T-helper 22 cell (primary cell): ENCODE results near the gene TBL1X.
"Not testable (repeated sequence)": the region's sequence is repeated elsewhere in the genome, so short reads cannot be mapped to it uniquely, and the experiment has no call there.

ENCODE experiments used
- DNase-seq: peaks from one replicate; pipeline ENCODE4 v3.0.0-alpha.2; 2020; ENCODE audit warnings: low read depth

TBL1X gene

DNA sequence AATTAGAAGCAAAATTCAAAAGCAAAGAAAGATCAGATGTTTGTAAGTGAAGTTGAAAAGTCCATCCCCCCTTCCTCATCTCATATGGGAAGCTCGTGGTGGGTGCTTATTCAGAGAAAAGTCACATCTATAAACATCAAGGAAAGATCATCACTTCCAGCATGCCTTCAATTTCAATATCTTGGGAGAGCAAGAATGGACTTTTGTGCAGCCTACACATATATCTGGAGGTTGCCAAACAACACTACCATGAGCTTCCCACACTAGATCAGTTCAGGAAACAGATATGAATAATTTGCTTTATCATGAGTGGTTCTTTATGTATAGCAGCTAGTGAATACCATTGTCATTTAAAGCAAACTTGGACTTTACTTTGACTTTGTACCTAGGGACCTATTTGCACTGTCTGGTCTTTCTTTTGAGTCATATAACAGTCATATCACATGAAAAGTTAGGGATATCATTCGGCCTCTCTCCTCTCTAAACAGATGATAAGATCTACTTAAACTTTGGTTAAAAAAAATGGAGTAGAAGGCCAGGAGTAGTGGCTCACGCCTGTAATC is 5.6 kb upstream of the TBL1X start:
- DNase-seq, result no peak

DNA sequence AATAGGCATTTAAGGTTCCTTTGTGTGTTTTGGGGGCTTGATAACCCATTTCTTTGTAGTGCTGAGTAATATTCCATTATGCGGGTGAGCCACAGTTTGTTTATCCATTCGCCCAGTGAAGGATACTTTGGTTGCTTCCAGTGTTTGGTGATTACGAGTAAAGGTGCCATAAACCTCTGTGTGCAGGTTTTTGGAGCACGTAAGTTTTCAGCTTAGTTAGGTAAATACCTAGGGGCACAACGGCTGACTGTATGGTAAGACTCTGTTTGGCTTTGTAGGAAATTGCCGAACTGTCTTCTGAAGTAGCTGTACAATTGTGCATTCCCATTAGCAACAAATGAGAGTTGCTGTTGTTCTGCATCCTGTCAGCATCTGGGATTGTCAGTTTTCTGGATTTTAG is 3.8 kb upstream of the TBL1X start:
- DNase-seq, result no peak

DNA sequence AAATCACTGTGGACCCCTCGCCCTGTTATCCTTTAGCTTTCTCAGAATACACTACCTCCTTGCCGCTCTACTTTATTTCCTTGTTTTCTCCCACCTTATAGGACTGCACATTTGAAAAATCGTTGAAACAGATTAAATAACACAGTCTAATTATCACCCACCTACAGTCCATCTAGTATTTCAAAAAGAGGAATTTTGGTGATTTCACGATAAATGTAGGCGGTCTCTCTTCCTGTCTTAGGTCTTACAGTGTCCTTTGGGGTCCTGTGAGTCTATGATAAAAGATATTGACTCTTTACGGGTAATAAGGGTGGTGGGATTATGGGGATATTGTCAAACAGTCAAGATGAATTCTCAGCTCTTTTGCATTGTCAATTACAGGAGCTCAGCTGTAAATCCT is 2.4 kb upstream of the TBL1X start:
- DNase-seq, result no peak

DNA sequence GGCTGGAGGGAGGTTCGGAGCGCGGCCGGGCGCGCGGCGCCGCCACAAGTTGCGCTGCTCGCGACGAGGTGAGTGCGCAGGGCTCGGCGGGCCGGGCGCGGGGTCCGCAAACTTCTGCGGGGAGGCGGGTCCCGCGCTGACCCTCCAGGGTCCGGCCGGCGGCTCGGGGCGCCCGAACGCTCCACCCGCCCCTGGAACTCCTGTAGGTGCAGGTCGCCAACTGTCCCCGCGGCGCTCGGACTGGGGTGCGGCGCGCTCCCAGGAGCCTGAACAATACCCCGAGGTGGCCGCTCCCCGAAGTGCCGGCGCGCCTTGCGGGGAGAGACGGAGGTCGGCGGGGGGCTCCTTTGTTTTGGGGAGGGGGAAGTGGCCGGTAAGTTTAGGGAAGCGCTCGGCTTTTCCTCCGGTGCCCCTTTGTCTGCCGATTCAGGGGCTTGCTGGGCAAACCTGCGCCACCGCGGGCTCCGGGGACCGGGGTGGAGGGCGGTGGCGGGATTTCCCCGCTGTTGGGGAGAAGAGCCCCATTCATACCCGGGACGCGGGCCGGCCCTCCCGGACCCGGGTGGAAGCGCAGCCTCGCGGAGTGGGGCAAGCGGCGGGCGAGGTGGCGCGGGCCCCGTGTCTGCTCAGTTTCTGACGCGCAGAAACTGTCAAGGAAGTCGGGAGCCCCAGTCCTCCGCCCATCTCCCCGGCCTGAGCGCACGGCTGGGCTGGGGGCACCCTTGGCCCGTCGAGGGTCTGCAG is 694 bp downstream of the TBL1X start:
- peak; percentile 11 for DNase-seq

DNA sequence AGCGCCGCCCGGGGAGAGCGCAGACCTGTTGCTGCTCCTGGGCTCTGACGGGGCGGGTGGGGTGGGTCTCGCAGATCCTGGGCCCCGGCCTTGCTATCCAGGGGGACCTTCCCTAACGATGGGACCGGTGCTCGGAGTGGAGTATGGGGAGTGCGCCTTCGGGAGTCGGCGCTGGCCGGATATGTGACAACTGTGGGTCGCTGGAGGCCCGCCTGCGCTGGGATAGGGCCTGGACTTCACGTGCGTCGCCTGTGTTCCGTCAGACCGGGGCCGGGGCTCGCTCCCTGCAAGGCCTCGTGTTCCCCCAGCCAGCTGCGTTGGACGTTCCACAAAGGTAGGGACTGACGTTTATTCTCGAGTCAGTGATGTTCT is 1.3 kb downstream of the TBL1X start:
- DNase-seq, result no peak

DNA sequence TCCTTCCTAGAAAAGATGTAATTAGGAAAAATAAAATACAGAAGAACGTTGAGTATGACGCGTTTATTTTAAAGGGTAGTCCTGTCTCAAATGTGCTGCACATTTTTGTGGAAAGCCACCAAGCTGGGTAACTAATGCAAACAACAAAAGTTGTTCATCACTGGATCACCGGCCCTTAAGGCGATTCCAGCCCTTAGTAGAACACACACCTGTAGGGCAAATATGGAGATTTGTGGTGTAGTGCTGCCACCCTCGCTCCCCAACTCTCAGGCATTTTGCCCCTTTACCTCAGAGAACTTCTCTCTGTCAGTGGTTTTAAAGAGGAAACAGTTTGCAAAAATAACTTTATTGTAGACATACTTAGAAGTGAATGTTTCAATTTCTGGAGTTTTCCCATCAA is 1.9 kb downstream of the TBL1X start:
- DNase-seq, result no peak

DNA sequence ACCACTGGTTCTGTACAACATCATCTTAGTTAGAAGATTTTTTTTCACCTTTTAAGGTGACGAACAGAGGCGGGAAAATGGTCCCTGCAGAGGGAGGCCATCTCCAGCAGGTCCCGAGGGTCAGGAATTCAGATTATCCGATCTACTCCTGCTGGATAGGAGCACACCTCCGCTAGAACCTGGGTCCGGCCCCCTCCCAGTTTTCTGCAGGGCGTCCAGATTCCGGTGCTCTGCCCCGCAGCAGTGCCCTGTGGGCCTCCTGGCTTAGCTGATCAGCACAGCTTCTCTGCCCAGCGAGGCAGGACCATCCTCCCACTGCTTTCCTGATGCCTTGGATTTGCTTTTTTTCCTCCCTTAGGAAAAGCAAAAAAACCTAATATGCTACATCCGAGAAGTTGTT is 2.3 kb downstream of the TBL1X start:
- no peak for DNase-seq

DNA sequence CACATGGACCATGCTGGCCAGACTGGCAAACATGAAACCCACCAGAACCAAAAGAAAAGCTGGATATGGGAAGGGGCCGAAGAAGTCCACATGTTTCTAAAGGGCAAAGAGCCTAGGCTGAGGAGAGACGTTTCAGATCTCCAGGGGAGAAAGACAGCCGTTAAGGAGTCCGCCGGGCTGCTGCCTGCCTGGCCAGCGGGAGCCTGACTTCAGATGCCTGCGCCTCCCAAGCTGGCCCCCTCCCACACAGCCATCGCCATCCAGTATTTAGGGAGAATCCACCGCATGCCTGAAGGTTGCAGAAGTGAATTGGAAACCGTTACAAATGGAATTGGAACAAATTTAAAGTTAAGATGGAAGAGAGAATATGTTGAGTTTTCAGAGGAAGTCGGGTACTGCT is 2.9 kb downstream of the TBL1X start:
- DNase-seq, result no peak

DNA sequence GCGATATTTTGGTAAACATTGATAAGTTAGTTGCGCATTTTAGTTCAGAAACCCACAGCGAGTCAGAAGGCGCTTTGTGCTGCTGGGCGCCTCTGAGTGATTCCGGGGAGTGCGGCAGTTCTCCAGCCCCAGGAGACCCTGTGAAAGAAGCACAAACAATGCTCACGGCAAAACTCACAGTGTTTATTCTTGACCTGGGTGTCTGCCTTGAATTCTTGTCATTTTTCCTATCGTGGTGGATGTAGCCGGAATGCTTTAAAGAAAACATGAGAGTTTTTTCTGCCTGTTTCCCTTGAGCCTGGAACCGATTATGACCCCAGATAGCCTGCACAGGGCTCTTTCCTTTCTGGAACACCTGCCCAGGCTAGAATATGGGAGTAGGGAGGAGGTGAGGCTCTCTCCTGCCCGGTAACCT is 6.7 kb downstream of the TBL1X start:
- DNase-seq, result no peak

DNA sequence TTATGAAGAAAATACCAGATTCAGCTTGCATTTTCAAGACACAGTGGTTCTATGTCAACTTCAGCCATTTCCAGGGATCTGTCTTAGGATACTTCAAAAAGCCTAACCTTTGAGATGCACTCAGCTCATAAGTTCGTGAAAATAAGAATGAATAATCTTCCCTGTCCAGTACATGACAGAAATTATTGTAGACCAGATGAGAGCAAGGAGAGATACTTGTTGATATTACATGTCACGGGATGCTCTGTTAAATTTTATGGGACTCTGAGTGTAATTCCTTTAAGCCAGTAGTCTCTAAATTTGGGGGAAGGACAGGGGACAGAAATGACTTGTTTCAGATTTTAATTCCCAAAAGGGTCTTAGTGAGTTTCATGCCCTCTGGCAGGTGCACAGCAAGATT is 8.8 kb downstream of the TBL1X start:
- DNase-seq, result no peak

DNA sequence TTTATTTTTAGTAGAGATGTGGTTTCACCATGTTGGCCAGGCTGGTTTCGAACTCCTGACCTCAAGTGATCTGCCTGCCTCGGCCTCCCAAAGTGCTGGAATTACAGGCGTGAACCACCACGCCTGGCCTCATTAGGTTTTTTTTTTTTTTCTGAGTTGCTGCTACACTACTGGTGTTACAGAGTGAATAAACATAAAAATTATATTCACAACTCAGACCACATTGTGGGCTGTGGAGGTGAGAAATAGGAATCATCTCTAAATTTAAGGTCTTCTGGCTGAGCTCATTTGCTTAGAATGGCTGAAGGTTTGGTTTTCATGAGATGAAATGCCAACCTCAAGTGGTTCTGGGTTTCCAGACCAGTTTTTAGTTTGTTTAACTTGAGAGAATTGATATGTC is 10.6 kb downstream of the TBL1X start:
- not testable (repeated sequence) for DNase-seq

DNA sequence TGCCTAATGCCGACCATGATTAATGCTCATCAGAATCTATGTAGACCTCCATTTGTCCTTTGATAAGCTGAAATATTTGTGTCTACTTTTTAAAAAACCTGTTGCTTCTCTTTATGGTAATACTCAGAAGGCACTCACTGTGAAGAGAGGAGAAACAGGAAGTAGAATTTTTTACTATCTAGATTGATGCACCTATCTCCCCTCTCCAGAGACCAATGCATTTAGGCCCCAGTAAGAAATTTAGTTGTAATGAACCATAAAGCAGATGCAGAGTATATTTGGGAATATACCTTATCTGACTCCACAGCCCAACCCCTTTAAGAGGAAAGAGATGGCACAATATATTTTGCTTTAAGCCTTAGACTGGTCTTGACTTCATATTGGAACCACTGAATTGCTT is 11.1 kb downstream of the TBL1X start:
- DNase-seq, result no peak

DNA sequence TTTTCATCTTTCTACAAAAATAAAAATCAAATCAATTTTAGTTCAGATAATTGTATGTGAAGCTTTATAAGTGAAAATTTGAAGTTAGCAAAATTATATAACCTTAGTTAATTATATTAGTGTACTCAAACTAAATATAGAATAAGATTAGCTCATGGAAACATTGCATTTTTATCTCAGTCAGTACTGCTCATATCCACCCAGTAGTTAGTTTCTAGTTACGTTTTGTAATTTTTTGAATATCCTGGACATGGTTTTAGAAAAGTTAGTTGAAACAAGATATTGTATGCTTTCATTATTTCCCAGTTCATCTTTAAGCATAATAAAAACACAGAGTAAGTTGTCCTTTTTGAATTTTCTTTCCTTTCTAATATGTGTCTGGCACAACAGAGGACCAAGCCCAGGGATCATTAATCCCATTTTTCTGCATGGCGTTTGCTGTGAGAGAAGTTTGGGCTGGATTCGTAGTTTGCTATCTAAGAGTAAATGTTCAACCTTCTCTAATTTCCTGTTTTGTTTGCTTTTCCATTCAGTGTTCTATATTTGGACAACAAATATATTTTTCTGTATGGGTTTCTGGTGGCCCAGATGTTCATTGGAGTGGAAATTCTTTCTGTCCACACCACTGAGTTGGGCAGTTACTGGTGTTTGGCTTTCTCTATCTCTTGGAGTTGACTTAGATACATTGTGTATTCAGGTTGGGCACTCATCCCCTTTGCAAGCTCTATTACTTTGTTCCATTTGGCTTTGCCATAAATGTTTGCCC is 12.1 kb downstream of the TBL1X start:
- no peak for DNase-seq

DNA sequence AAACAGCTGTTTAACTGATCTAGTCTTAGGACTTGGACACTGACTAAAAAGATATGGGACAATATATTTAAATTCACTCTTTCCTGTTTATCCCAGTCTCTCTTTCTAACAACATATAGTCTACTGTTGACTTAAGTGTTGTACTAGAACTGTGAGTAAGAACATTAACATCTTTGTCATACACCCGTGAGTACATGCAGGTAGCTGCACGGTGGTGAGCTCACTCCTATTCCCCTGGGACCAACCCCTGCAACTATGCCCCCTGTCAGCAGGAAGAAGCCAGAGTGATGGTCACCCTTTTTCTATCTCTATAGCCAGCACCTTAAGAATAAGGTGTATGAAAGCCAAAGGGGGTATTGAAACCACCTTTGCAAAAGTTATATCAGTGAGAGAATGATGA is 17.6 kb downstream of the TBL1X start:
- no peak for DNase-seq

DNA sequence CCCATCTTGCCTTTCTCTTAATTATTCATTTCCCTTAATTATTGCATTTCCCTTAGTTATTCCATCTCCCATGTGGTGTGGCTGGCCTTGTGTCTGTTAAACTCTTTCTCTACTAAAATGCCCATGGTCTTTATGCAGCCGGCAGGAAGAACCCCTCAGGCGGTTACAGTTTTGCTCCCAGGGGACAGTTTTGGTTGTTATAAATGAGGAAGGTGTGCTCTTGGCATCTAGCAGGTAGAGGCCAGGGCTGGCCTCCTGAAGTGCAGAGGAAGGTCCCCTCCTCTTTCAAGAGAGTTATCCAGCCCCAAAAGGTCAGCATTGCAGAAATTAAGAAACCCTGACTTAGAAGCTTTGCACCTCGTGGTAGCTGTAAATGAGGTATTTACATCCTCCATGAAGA is 18.0 kb downstream of the TBL1X start:
- DNase-seq, result no peak

DNA sequence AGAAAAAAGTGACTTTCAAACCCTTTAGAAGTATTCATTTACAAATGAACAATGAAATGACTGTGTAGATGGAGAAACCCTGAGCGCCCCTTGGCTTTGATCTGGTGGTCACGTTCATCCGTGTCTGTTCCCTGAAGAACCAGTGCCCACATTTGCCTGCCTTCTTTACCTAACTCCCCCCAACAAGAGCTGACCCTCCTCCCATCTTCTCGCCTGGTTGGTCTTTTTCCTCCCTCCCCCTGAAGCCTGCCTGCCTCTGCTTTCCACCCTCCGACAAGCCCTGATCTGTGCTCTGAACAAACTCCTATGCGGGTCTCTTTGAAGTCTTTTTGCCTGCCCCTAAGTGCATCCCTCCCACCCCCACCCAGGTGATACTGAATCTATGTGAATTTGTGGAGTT is 18.5 kb downstream of the TBL1X start:
- no peak for DNase-seq

DNA sequence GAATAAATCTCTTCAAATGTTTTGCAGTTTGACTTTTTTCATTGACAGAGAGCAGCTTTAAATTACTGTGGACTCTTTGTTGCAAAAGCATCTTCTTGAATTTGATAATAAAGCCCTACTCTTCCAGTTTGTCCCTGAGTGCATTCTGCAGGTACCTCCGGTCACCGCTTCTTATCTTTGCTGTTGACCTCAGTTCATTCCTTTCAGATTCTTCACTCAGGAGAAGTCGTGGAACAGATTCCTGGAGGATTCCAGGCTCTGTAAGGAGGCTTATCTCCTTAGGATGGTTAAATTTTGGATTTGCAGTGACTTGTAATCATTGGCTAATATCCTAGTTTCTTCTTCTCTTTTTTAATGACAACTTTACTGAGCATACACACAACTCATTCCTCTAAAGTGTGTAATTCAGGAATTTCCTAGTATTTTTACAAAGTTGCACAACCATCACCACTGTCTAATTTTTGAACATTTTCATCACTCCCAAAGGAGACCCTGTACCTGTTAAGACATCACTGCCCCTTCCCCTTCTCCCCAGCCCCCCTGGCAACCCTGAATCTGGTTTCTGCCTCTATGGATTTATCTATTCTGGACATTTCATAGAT is 22.0 kb downstream of the TBL1X start:
- DNase-seq, result no peak

DNA sequence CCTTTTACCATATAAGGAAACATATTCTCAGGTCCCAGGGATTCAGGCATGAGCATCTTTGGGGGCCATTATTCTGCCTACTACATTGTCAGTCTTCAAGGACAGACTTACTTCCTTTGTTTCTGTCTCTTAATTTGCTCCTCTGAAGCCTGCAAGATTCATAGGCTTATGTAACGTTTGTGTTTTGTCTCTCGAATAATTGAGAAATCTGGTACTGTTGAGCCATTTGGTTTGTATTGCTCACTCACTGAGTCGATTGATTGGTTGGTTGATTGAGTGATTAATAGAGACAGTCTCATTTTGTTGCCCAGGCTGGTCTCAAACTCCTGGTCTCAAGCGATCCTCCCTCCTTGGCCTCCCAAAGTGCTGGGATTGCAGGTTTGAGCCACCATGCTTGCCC is 23.7 kb downstream of the TBL1X start:
- DNase-seq, result no peak

DNA sequence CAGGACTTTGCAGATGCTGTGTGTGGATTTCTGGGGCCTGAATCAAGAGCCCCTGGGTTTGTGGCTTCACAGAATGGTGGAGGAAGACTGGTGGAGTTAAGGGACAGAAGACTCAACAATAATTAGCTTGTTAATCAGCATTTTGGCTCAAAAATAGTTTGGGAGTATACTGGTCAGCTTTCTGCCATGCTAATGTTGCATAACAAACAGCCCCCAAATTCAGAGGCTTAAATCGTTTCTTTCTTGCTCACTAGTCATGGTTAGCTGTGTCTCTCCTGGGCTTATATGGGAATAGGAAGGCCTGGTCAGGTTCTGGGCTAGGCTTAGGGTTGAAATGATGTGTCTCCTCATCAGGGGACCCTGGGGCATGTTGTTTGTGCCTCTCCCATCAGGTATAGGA is 24.4 kb downstream of the TBL1X start:
- no peak for DNase-seq

DNA sequence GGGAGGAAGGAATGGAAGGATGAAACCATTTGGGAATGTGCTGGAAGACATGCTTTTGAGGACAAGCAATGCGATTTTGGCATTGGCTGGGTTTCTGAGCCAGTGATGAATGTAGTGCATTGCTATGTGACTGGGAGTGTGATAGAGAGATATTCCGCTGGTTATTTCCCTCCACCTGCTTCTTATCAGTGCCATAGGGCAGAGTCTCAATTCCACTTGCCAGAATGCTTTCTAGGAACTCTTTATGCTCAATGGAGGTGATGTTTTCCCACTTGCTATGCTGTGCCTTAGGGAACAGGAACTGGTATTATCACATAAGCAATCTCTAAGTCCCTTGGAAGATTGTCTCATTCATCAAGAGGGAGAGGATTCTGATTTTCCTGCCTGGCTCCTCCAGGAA is 28.0 kb downstream of the TBL1X start:
- no peak for DNase-seq

DNA sequence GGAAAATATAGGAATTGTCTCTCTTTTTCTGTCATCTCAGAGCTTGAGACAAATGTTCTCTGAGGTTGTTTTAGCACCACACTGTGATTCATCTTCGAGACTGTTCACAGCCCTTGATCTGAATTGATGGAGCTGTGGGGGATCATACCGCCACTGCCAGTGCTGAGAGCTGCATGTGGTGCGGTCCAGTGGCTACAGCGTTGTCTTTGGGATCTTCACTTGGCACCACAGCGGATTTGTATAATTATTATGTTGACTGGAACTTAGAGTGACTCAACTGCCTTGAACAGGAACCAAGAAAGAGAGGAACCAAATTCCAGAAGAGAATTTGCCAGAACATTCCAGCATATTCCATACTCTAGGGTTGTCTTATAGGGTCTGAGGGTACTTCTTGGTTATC is 29.1 kb downstream of the TBL1X start:
- no peak for DNase-seq

DNA sequence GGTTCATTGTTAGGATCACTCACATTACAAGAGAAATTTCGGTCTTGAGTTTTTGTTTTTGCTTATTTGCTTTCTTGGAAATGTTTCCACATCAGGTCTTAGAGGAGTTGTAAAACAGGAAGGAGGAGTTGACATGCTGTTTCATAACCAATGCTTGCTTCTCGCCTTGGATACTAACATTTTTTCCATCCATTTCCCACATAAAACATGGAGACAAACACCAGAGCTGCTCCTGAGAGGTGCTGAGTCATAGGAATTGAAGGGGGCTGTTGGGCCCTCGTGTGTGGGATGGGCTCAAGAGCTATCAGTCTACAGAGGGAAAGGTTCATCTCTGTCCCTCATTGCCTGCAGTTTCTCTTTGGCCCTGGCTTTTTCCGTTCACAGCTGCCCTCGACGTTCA is 29.9 kb downstream of the TBL1X start:
- DNase-seq, result no peak

DNA sequence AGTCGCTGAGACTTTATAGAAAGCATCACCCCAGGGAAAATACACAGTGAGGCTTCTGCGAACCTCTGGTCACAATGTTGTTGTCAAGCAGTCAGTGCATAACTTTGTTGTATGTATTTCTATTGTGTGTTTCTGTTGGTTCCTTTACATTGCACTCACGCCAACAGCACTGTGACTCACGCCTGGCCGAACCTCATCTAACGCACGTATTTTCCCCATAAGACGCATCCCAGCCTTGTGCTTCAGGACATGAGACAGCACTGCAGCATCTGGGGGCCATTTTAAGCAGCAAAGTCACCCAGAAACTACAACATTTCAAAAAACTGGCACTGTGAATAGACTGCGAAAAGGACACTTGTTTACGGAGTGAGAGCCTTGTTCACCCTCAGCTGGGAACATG is 30.6 kb downstream of the TBL1X start:
- DNase-seq, result no peak
